GM18498 (cell line): ENCODE data around the gene DACT3.
A peak's percentile ranks its signal among the peaks of the same experiment; 100 is the strongest.

Experiments
- ATAC-seq: cut with Tn5 transposase; IDR thresholded peaks from one replicate; pipeline ENCODE4 v1.9.1; 2021; ENCODE audit warnings: mild to moderate bottlenecking, moderate library complexity; ENCODE audit not compliant: unreplicated experiment

Gene DACT3

GRCh38 chr19:46661020-46661731 is at the start of gene DACT3:
Gene DACT3, minus strand, starts transcription at chr19:46661182. Its CDS starts 118 bp downstream, at chr19:46661064.
- ATAC-seq = peak; percentile 93

GRCh38 chr19:46710687-46711086 is 49.7 kb upstream of the DACT3 start:
- no peak for ATAC-seq

- no peak for ATAC-seq
Observed at GRCh38 chr19:46704379-46705076, 43.5 kb upstream of the DACT3 start.

GRCh38 chr19:46700704-46701103 is 39.7 kb upstream of the DACT3 start:
- no peak for ATAC-seq

- no peak for ATAC-seq
Observed at GRCh38 chr19:46698395-46699321, 37.7 kb upstream of the DACT3 start.

GRCh38 chr19:46697204-46697960 is 36.4 kb upstream of the DACT3 start:
- no peak for ATAC-seq

GRCh38 chr19:46696866-46697203 is 35.9 kb upstream of the DACT3 start:
- no peak for ATAC-seq

- no peak for ATAC-seq
Observed at GRCh38 chr19:46696052-46696451, 35.1 kb upstream of the DACT3 start.

- no peak for ATAC-seq
Observed at GRCh38 chr19:46693760-46694159, 32.8 kb upstream of the DACT3 start.

- no peak for ATAC-seq
Observed at GRCh38 chr19:46692918-46693722, 32.1 kb upstream of the DACT3 start.

GRCh38 chr19:46691948-46692347 is 31.0 kb upstream of the DACT3 start:
- ATAC-seq = no peak

- no peak for ATAC-seq
Observed at GRCh38 chr19:46691104-46691503, 30.1 kb upstream of the DACT3 start.

- ATAC-seq = no peak
Observed at GRCh38 chr19:46689358-46689757, 28.4 kb upstream of the DACT3 start.

GRCh38 chr19:46687438-46688145 is 26.6 kb upstream of the DACT3 start:
- no peak for ATAC-seq

- ATAC-seq = no peak
Observed at GRCh38 chr19:46685189-46685588, 24.2 kb upstream of the DACT3 start.

GRCh38 chr19:46678110-46678732 is 17.2 kb upstream of the DACT3 start:
- no peak for ATAC-seq

GRCh38 chr19:46674416-46675178 is 13.6 kb upstream of the DACT3 start:
- no peak for ATAC-seq

- ATAC-seq = no peak
Observed at GRCh38 chr19:46670813-46671212, 9.8 kb upstream of the DACT3 start.
